ENCODE results near the gene POLR2E. TPM values are rescaled to one million over a fixed set of nuclear protein-coding genes. Genes with fewer than 3 reads are reported as not detected.

POLR2E gene
- total RNA-seq, 1 donor from 2014 or later, result 173 TPM

GRCh38 chr19:1113030-1113985 is 18.1 kb upstream of the POLR2E start:
- Mint-ChIP-seq H3K27me3 (no peaks in the 10 kb centered on the region), H3K4me3 (no peak overlapping the region), H3K36me3 (ENCODE audit: low read depth) (peaks cover 28% of the 10 kb centered on the region), H3K4me1 (peaks cover 5% of the 10 kb centered on the region), H3K9me3 (no peaks in the 10 kb centered on the region), H3K27ac (peak overlapping the region; percentile 41)
- POLR2A ChIA-PET, result interaction anchor here (0.5 to 1.7 kb wide), 18 partner anchors 9 to 156 kb away, joined by 3 to 13 read pairs (median 5); partner anchors contain the start of genes CIRBP and GPX4
- intact Hi-C loops (cut with micrococcal nuclease), result loop anchor here (1.0 to 5.0 kb wide), 3 partner anchors 19 to 127 kb away; no protein-coding TSS in a partner anchor
- CTCF ChIA-PET, result interaction anchor here (0.6 to 2.3 kb wide), 17 partner anchors 10 to 129 kb away, joined by 3 to 24 read pairs (median 5); partner anchors contain the start of genes ATP5F1D, SBNO2 and WDR18
- no peak for TF ChIP-seq CTCF (IDR thresholded peaks at IDR 0.05)
- peak; percentile 95 for ATAC-seq (ENCODE audit: low read depth)
- DNase-seq, result peak; percentile 84

GRCh38 chr19:1112268-1113029 is 17.3 kb upstream of the POLR2E start:
- POLR2A ChIA-PET, result interaction anchor here (0.6 to 1.7 kb wide), 11 partner anchors 8 to 157 kb away, joined by 3 to 7 read pairs (median 5); partner anchors contain the start of genes CIRBP and GPX4
- ATAC-seq (ENCODE audit: low read depth), result no peak
- CTCF ChIA-PET, result interaction anchor here (1.0 to 2.3 kb wide), 9 partner anchors 11 to 128 kb away, joined by 3 to 24 read pairs (median 5); partner anchors contain the start of gene ATP5F1D
- no peak for DNase-seq
- no peaks in the 10 kb centered on the region for H3K27me3 Mint-ChIP-seq
- H3K4me1 Mint-ChIP-seq, result peaks cover 7% of the 10 kb centered on the region
- H3K27ac Mint-ChIP-seq, result no peak overlapping the region
- H3K4me3 Mint-ChIP-seq, result no peak overlapping the region
- intact Hi-C loops (cut with micrococcal nuclease), result loop anchor here (1.0 to 5.0 kb wide), 3 partner anchors 20 to 128 kb away; no protein-coding TSS in a partner anchor
- TF ChIP-seq CTCF (IDR thresholded peaks at IDR 0.05), result no peak
- H3K36me3 Mint-ChIP-seq (ENCODE audit: low read depth), result peaks cover 25% of the 10 kb centered on the region
- no peaks in the 10 kb centered on the region for H3K9me3 Mint-ChIP-seq

- POLR2A ChIA-PET, result interaction anchor here (0.6 to 1.7 kb wide), 6 partner anchors 15 to 316 kb away, joined by 3 to 5 read pairs (median 3); no protein-coding TSS in a partner anchor
- no peak for DNase-seq
These were observed 16.6 kb upstream of the POLR2E start for GRCh38 chr19:1111641-1112267.

More at GRCh38 chr19:1111641-1112267, 16.6 kb upstream of the POLR2E start:
- Mint-ChIP-seq H3K4me3 (no peak overlapping the region), H3K27me3 (no peaks in the 10 kb centered on the region), H3K27ac (no peak overlapping the region), H3K4me1 (peaks cover 14% of the 10 kb centered on the region), H3K36me3 (ENCODE audit: low read depth) (peaks cover 27% of the 10 kb centered on the region), H3K9me3 (no peaks in the 10 kb centered on the region)
- TF ChIP-seq CTCF (IDR thresholded peaks at IDR 0.05), result no peak
- intact Hi-C loops (cut with micrococcal nuclease), result loop anchor here (2.0 to 5.0 kb wide), 2 partner anchors 21 to 81 kb away; no protein-coding TSS in a partner anchor
- CTCF ChIA-PET, result interaction anchor here (2.3 kb wide), 1 partner anchor 129 kb away, joined by 10 read pairs; the partner anchor contains the start of gene ATP5F1D
- no peak for ATAC-seq (ENCODE audit: low read depth)
